IMR-90 (cell line): ENCODE results near the gene TFDP2. TPM values are rescaled to one million over a fixed set of nuclear protein-coding genes. Genes with fewer than 3 reads are reported as not detected.

Experiments
- ATAC-seq: fragments of 200-7000 bp; cut with Tn5 transposase; 2 replicates; pipeline ENCODE4 v1.9.1; 2020; ENCODE audit warnings: low read depth, mild to moderate bottlenecking, moderate library complexity
- BruUV-seq: library from RNA; stranded (reverse); fragments of 400-500 nt; replicated peaks from 2 replicates; lab custom pipeline; 2021; lab: Mats Ljungman, UMichigan
- CTCF ChIA-PET: fragments of 300-600 bp; formaldehyde crosslinking; extraction: SDS; loops from one replicate; lab custom pipeline; 2021; ENCODE audit warnings: antibody characterized with exemption; lab: Yijun Ruan, JAX
- POLR2A ChIA-PET: fragments of 300-600 bp; sonication (Branson Sonifier 250); formaldehyde crosslinking; loops from one replicate; lab custom pipeline; 2022; ENCODE audit warnings: antibody characterized with exemption; ENCODE audit not compliant: unreplicated experiment; lab: Charles Lee
- DNase-seq: peaks from one replicate; pipeline ENCODE4 v3.0.0; 2013
- H2AFZ ChIP-seq: replicated peaks from 2 replicates; pipeline ENCODE3; 2013; ENCODE audit warnings: low read length, mild to moderate bottlenecking; ENCODE audit not compliant: poor library complexity
- H2AK5ac ChIP-seq: 2 replicates; pipeline ENCODE4 v1.6.1; 2013; ENCODE audit warnings: low read depth, low read length, inconsistent platforms
- H2AK9ac ChIP-seq: replicated peaks from 2 replicates; pipeline ENCODE3; 2013; ENCODE audit warnings: mild to moderate bottlenecking, low read depth, low read length, moderate library complexity; ENCODE audit not compliant: poor library complexity
- H2BK120ac ChIP-seq: 2 replicates; pipeline ENCODE4 v1.6.1; 2013; ENCODE audit warnings: low read depth, low read length, inconsistent platforms
- H2BK15ac ChIP-seq: 3 replicates; pipeline ENCODE4 v1.6.1; 2013; ENCODE audit warnings: low read depth, low read length, inconsistent platforms
- H2BK20ac ChIP-seq: 2 replicates; pipeline ENCODE4 v1.6.1; 2013; ENCODE audit warnings: low read depth, mild to moderate bottlenecking, inconsistent platforms, low read length, moderate library complexity
- H2BK5ac ChIP-seq: 2 replicates; pipeline ENCODE4 v1.6.1; 2013; ENCODE audit warnings: mild to moderate bottlenecking, low read depth, low read length, inconsistent platforms; ENCODE audit not compliant: poor library complexity, severe bottlenecking
- H3K14ac ChIP-seq: replicated peaks from 2 replicates; pipeline ENCODE4 v1.6.1; 2013; ENCODE audit warnings: low read depth, low read length, inconsistent platforms
- H3K18ac ChIP-seq: 2 replicates; pipeline ENCODE4 v1.6.1; 2013; ENCODE audit warnings: low read depth, low read length, control low read depth
- H3K23ac ChIP-seq: 2 replicates; pipeline ENCODE4 v1.6.1; 2013; ENCODE audit warnings: low read depth, low read length, inconsistent platforms
- H3K27ac ChIP-seq: 2 replicates; pipeline ENCODE4 v1.5.1; 2013; ENCODE audit warnings: mild to moderate bottlenecking, control low read depth, low read length; ENCODE audit not compliant: insufficient read depth
- H3K27me3 ChIP-seq: 2 replicates; pipeline ENCODE4 v1.6.1; 2013; ENCODE audit warnings: low read length; ENCODE audit not compliant: control insufficient read depth, insufficient read depth
- H3K36me3 ChIP-seq: 2 replicates; pipeline ENCODE4 v1.6.1; 2013; ENCODE audit warnings: low read length, mixed read lengths; ENCODE audit not compliant: control insufficient read depth, insufficient read depth
- H3K4ac ChIP-seq: 2 replicates; pipeline ENCODE4 v1.6.1; 2013; ENCODE audit warnings: low read depth, low read length, inconsistent platforms
- H3K4me1 ChIP-seq: 2 replicates; pipeline ENCODE4 v1.6.1; 2013; ENCODE audit warnings: low read length, mixed read lengths; ENCODE audit not compliant: control insufficient read depth, insufficient read depth
- H3K4me2 ChIP-seq: 2 replicates; pipeline ENCODE4 v1.6.1; 2013; ENCODE audit warnings: low read depth, mild to moderate bottlenecking, control low read depth, low read length, moderate library complexity
- H3K4me3 ChIP-seq: 2 replicates; pipeline ENCODE4 v1.5.1; 2013; ENCODE audit warnings: low read depth, mild to moderate bottlenecking, control low read depth, low read length, moderate library complexity; ENCODE audit not compliant: insufficient read depth
- H3K56ac ChIP-seq: 2 replicates; pipeline ENCODE4 v1.6.1; 2013; ENCODE audit warnings: low read length, inconsistent platforms; ENCODE audit not compliant: insufficient read depth; ENCODE audit errors: extremely low read depth
- H3K79me1 ChIP-seq, 2 experiments: 2 replicates each; pipeline ENCODE4 v1.6.1; 2013; ENCODE audit warnings: low read length in 2 of 2, inconsistent platforms in 1 of 2, low read depth in 1 of 2
- H3K9ac ChIP-seq: 2 replicates; pipeline ENCODE4 v1.6.1; 2013; ENCODE audit warnings: low read depth, low read length, control low read depth
- H3K9me1 ChIP-seq: 2 replicates; pipeline ENCODE4 v1.6.1; 2013; ENCODE audit warnings: low read length, inconsistent platforms; ENCODE audit not compliant: insufficient read depth
- H3K9me3 ChIP-seq: 2 replicates; pipeline ENCODE4 v1.6.1; 2013; ENCODE audit warnings: low read length; ENCODE audit not compliant: control insufficient read depth, insufficient read depth
- H4K20me1 ChIP-seq: 2 replicates; pipeline ENCODE4 v1.6.1; 2013; ENCODE audit warnings: low read length, inconsistent platforms; ENCODE audit not compliant: insufficient read depth
- H4K5ac ChIP-seq: 2 replicates; pipeline ENCODE4 v1.6.1; 2013; ENCODE audit warnings: mild to moderate bottlenecking, low read depth, low read length, control low read depth
- H4K8ac ChIP-seq, 2 experiments: 2 replicates each; pipeline ENCODE4 v1.6.1; 2013; ENCODE audit warnings: low read depth in 2 of 2, low read length in 2 of 2, control low read depth in 1 of 2, inconsistent platforms in 1 of 2
- H4K91ac ChIP-seq: 2 replicates; pipeline ENCODE4 v1.6.1; 2013; ENCODE audit warnings: low read depth, low read length, inconsistent platforms; ENCODE audit not compliant: insufficient read depth
- BHLHE40 ChIP-seq: fragments of 150-350 bp; IDR thresholded peaks from 2 replicates; pipeline ENCODE4 v1.6.1; 2016; ENCODE audit warnings: mild to moderate bottlenecking, low read depth, low read length
- CEBPB ChIP-seq: IDR thresholded peaks from 2 replicates; pipeline ENCODE4 v1.6.1; 2012; ENCODE audit warnings: low read depth, low read length, improper control_type of control experiment
- CHD1 ChIP-seq: IDR thresholded peaks from 2 replicates; pipeline ENCODE4 v1.6.1; 2012; ENCODE audit warnings: low read depth, low read length, improper control_type of control experiment
- CTCF ChIP-seq: conservative IDR thresholded peaks from 2 replicates; pipeline ENCODE4 v1.5.1; 2012; ENCODE audit warnings: mild to moderate bottlenecking, low read depth, low read length, improper control_type of control experiment
- ELK1 ChIP-seq: fragments of 150-350 bp; IDR thresholded peaks from 2 replicates; pipeline ENCODE4 v1.6.1; 2016; ENCODE audit warnings: low read depth, mild to moderate bottlenecking, low read length, moderate library complexity, borderline replicate concordance
- FOS ChIP-seq: fragments of 150-350 bp; IDR thresholded peaks from 2 replicates; pipeline ENCODE4 v1.6.1; 2016; ENCODE audit warnings: low read depth, low read length
- MAFK ChIP-seq: IDR thresholded peaks from 2 replicates; pipeline ENCODE4 v1.6.1; 2012; ENCODE audit warnings: low read depth, low read length, improper control_type of control experiment
- MAZ ChIP-seq: IDR thresholded peaks from 2 replicates; pipeline ENCODE4 v1.6.1; 2012; ENCODE audit warnings: low read depth, mild to moderate bottlenecking, low read length, improper control_type of control experiment, moderate library complexity, borderline replicate concordance
- MXI1 ChIP-seq: IDR thresholded peaks from 2 replicates; pipeline ENCODE4 v1.6.1; 2012; ENCODE audit warnings: low read depth, mild to moderate bottlenecking, low read length, moderate library complexity, borderline replicate concordance
- NFE2L2 ChIP-seq: fragments of 150-350 bp; IDR thresholded peaks from 2 replicates; pipeline ENCODE4 v1.6.1; 2016; ENCODE audit warnings: low read depth, mild to moderate bottlenecking, low read length
- POLR2A ChIP-seq: IDR thresholded peaks from 2 replicates; pipeline ENCODE4 v1.6.1; 2012; ENCODE audit warnings: mild to moderate bottlenecking, low read depth, low read length
- RCOR1 ChIP-seq: IDR thresholded peaks from 2 replicates; pipeline ENCODE4 v1.6.1; 2012; ENCODE audit warnings: mild to moderate bottlenecking, low read length, improper control_type of control experiment; ENCODE audit not compliant: insufficient replicate concordance
- RFX5 ChIP-seq: IDR thresholded peaks from 2 replicates; pipeline ENCODE4 v1.8.0; 2012; ENCODE audit warnings: low read depth, mild to moderate bottlenecking, low read length, moderate library complexity
- SMC3 ChIP-seq: fragments of 150-350 bp; IDR thresholded peaks from 2 replicates; pipeline ENCODE4 v1.6.1; 2016; ENCODE audit warnings: low read depth, mild to moderate bottlenecking, antibody characterized with exemption, low read length, moderate library complexity
- USF2 ChIP-seq: fragments of 150-350 bp; IDR thresholded peaks from 2 replicates; pipeline ENCODE4 v1.6.1; 2017; ENCODE audit warnings: mild to moderate bottlenecking, antibody characterized with exemption, low read length, low read depth
- WGBS, 2 experiments: methylation state at CpG; one replicate each; pipeline versions ENCODE4 v1.1.5 to v1.1.7; 2013; ENCODE audit warnings: missing lambda C conversion rate in 2 of 2; ENCODE audit not compliant: insufficient read length in 1 of 2; ENCODE audit errors: extremely low coverage in 2 of 2; 5-methylcytosine and 5-hydroxymethylcytosine counted together
- dilution Hi-C: fragments of 300-500 bp; cut with HindIII; formaldehyde crosslinking; loops from one replicate; pipeline ENCODE4 v1.14.3; 2018; ENCODE audit warnings: low sequenced_read_pairs; ENCODE audit not compliant: unreplicated experiment
- in situ Hi-C: fragments of 300-500 bp; cut with MboI; formaldehyde crosslinking; loops from 3 replicates; pipeline ENCODE4 v1.14.3; 2019; ENCODE audit warnings: low sequenced_read_pairs, inconsistent platforms, mixed read lengths
- intact Hi-C: fragments of 100-400 bp; cut with micrococcal nuclease; formaldehyde crosslinking; loops from 2 replicates; pipeline ENCODE4 v1.10.0; 2022
- polyA plus RNA-seq, 3 experiments: library from polyadenylated mRNA; depleted of rRNA; stranded (reverse); fragments of >200 nt; gene quantifications; 2 replicates each; pipeline ENCODE4 v1.2.3, GENCODE V29; 2012; ENCODE audit warnings: low replicate concordance in 1 of 3
- total RNA-seq: library from RNA; depleted of rRNA; stranded (reverse); fragments of >200 nt; gene quantifications from 2 replicates; pipeline ENCODE4 v1.2.3, GENCODE V29; 2012

Gene TFDP2
- total and polyA plus RNA-seq, 2 of the 4 experiments (the other 2 are of a cell fraction), result 10.7 to 23.7 TPM

GRCh38 chr3:141971571-141971970, 177.8 kb downstream of the TFDP2 start:
- ATAC-seq, result no peak
- WGBS, 2 experiments, result no CpG with 5 or more reads among the region's 1 CpG
- Histone ChIP-seq H3K9me3 (no peaks in the 10 kb centered on the region), H3K4me1 (no peaks in the 10 kb centered on the region), H4K20me1 (no peaks in the 10 kb centered on the region), H3K9ac (no peak overlapping the region), H2BK5ac (no peak overlapping the region), H2BK15ac (no peak overlapping the region), H3K27me3 (no peaks in the 10 kb centered on the region), H2AFZ (no peak overlapping the region), H3K23ac (no peak overlapping the region), H3K36me3 (peaks cover 5% of the 10 kb centered on the region), H2AK5ac (no peak overlapping the region), H3K56ac (no peak overlapping the region), H3K4me3 (no peak overlapping the region), H4K8ac (no peak overlapping the region), H3K27ac (no peak overlapping the region), H3K4ac (no peak overlapping the region), H3K4me2 (no peak overlapping the region), H3K79me1 (no peaks in the 10 kb centered on the region), H3K14ac (no peak overlapping the region), H2AK9ac (no peak overlapping the region), H2BK120ac (no peak overlapping the region), H3K9me1 (peaks cover 2% of the 10 kb centered on the region; the same call in 1 of the 2 replicates), H3K18ac (no peak overlapping the region), H2BK20ac (no peak overlapping the region), H4K91ac (no peak overlapping the region), H4K5ac (no peak overlapping the region)
- dilution Hi-C loops (no loop called here), in situ Hi-C loops (no loop called here), intact Hi-C loops (no loop called here)
- TF ChIP-seq MXI1, result no peak
- no peak for TF ChIP-seq CTCF
- TF ChIP-seq USF2, result no peak
- no peak for TF ChIP-seq ELK1
- no peak for TF ChIP-seq CEBPB
- TF ChIP-seq MAZ, result no peak
- TF ChIP-seq FOS, result no peak
- no peak for TF ChIP-seq RCOR1
- no peak for TF ChIP-seq BHLHE40
- no peak for TF ChIP-seq SMC3
- no peak for TF ChIP-seq CHD1
- no peak for TF ChIP-seq RFX5
- TF ChIP-seq POLR2A, result no peak
- TF ChIP-seq NFE2L2, result no peak
- TF ChIP-seq MAFK, result no peak
- DNase-seq, result no peak
- ChIA-PET POLR2A (no interaction called here), CTCF (interaction anchor here (0.5 kb wide), 1 partner anchor 11 kb away, joined by 3 read pairs; no protein-coding TSS in a partner anchor)
- no TSS peak for BruUV-seq
